ENCODE data around the gene MKRN2.

MKRN2 gene

DNA sequence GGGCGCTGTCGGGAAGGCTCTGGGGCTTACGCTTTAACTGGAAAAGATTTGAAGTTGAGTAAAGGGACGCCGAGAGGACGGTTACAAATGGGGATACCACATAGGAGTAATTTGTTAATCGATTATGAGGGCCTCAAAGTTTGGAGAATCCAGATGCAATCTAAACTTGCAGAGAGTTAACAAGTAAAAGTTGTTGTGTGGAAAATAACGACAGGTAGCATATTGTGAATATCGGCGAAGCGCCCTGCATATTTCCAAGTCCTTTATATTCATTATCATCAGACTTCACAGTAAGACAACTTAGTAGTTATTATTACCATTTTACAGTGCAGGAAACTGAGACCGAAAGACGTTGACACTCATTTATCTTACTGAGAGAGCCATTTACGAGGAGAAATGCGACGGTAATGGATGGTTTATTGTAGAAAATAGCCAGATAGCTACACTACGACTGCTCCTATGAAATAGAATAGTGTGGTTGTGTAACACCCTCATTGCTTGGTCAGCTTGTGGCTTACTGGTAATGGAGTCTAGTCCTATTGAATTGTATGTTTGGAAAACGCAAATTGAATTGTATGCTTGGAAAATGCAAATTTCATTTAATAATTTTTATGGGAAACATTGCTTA, 700 bp downstream of the MKRN2 start:
- DNase-seq = no peak

DNA sequence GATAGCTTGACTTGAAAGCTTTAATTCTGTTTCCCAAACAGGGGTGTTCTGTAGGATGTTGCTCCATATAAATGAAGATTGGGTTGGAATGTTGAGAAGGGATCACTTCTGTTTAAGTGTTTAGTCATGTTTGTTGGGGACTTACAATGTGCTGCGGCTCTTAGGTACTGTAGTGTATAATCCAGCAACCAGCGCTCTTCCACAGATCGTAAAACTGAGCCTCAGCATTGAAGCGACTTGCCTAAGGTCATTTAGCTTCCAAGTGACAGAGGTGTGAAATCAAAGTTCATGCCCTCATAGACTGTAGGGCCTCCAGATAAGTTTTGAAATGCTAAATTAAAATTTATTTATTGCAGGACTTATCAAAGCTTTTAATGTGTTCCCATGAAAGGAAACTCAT, 1.8 kb downstream of the MKRN2 start:
- DNase-seq = no peak

DNA sequence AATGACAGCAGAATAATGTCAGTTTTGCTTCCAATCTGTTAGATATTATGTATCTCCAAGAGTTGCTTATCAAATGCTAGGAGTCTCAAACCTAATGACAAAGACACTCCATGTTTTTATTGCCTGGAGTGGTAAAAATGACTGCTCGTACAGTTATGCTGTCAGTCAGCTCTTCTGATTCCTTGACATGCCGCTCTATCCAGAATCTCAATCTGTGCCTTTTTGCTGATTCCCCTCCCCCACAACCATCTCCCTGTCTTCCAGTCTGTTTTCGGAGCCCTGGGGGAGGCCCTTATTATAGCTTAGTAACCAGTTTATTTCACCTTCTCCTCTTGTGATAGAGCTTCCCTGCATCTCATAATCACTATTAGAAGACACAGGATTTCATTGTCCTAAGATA, 2.6 kb downstream of the MKRN2 start:
- no peak for DNase-seq

DNA sequence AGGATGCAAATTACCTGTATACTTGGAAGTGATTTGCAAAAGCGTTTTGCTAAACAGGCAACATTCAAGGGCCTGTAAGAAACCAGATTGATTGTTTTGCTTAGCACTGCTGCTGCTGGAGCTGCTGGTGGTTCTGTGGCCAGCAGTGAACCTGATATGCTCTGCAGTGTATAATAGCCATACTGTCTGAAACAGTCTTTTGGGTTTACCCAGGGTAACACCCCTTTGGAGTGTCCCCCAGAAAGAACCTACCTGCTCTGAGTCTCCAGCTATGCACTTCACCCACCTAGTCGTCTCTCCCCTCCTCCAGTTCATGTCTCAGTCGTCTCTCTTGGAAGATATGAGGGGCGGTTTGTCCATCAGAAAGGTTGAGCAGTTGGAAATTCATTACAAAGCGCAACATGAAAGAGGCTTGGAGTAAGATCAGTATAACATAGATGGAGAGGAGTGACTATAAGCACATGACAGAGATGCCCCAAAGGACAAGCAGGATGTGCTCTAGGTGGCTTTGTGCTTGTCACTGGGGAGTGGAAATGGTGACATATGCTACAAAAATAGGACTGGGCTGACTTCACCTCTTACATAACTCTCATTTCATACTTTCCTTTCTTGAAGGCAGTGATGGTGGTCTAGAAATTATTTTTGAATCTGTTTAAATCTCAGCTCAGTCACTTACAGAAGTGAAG, 3.8 kb downstream of the MKRN2 start:
- DNase-seq = no peak

DNA sequence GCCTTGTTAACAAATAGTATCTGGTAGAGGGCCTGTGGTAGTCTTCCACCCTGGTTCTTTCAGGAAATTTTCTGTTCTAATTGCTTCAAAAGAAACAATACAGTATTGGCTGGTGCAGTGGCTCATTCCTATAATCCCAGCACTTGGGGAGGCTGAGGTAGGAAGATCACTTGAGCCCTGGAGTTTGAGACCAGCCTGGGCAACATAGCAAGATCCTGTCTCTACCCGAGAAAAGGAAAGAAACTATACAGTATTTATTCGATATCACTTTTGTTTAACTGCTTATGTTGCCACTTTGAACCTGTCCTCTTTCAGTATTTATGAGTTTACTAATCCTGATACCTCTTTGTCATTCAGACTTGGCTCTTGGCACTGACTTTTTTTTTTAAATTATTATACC, 4.5 kb downstream of the MKRN2 start:
- DNase-seq = no peak

DNA sequence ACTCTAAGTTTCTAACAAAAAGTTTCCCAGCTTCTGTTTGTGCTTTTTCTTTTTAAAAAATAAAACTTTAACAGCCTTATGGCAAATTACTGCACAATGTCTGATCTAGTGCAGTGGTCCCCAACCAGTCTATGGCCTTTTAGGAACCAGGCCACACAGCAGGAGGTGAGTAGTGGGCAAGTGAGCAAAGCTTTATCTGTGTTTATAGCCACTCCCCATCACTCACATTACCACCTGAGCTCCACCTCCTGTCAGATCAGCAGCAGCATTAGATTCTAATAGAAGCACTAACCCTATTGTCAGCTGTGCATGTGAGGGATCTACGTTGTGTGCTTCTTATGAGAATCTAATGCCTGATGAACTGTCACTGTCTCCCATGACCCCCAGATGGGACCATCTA, 5.6 kb downstream of the MKRN2 start:
- no peak for DNase-seq

DNA sequence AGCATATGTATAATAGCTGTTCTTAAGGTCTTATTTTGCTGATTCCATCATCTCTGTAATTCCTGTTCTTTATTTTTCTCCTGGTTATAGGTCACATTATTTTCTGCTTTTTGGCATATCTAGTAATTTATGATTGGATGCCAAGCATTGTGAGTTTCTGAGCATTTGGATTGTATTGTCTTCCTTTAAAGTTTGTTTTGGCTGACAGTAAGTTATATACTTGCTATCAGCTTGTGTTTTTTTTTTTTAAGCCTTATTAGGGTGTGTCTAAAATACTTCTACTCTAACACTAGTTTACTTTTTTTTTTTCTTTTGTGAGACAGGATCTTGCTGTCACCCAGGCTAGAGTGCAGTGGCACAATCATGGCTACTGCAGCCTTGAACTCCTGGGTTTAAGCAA, 10.1 kb downstream of the MKRN2 start:
- no peak for DNase-seq

DNA sequence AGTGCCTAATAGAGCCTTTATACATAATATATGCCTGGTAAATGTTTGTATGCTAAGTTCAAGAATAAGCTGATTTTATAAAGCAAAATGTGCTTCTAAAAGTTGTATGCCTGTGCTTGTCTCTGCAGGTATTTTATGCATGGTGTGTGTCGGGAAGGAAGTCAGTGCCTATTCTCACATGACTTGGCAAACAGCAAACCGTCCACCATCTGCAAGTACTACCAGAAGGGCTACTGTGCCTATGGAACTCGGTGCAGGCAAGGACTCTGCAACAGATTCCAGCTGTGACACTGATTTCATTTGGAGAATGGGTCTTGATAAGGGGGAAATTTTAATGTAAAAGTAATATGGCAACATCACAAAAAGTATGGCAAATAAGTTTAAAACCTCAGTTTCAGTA, 11.9 kb downstream of the MKRN2 start:
- no peak for DNase-seq

DNA sequence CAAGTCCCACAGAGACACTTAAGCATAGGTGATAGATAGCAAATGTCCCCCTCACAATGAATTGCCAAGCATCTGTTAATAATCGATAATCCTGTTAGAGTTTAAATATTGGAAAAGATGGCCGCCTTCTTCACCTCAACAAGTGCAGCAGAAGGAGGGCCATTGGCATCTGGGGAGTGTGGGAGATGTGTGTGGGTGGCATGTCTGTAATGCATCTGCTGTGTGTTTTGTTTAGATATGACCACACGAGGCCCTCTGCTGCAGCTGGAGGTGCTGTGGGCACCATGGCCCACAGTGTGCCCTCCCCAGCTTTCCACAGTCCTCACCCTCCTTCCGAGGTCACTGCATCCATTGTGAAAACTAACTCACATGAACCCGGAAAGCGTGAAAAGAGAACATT, 12.9 kb downstream of the MKRN2 start:
- DNase-seq = no peak

DNA sequence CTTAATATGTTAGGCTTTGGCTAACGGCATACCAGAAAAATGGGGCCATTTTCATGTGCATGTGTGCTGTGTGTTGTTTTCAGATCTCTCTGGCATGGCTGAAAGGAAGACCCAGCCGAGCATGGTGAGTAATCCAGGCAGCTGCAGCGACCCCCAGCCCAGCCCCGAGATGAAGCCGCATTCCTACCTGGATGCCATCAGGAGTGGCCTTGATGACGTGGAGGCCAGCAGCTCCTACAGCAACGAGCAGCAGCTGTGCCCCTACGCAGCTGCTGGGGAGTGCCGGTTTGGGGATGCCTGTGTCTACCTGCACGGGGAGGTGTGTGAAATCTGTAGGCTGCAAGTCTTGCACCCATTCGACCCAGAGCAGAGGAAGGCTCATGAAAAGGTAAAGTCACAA, 15.1 kb downstream of the MKRN2 start:
- DNase-seq = no peak

DNA sequence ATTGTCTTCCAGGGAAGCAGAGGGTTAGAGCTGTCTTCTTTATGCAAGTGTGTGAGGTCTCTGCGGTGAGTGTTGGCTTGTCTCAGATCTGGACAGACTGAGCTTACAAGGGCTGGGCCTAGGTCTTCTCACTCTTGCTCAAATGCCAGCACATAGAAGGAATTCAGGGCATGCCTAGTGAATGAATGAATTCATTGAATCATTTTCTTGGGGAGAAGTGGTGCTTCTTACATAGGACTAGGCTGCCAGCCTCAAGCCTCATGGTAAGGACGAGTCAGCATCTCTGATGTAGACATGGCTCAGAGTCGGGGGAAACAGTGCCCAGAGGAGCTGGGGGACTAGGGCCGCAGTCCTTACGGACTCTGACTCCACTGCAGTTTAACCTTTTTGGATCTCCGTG, 17.2 kb downstream of the MKRN2 start:
- no peak for DNase-seq

DNA sequence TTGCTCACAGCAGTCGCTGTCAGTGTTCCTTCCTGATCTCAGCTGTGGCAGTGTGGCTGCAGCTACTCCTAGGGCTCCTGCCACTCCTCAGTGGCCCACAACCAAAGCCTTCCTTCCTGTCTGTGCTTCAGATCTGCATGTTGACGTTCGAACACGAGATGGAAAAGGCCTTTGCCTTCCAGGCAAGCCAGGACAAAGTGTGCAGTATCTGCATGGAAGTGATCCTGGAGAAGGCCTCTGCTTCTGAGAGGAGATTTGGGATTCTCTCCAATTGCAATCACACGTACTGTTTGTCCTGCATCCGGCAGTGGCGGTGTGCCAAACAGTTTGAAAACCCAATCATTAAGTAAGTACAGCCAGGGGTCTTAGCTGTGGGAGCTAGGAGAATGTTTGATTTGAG, 17.8 kb downstream of the MKRN2 start:
- no peak for DNase-seq

DNA sequence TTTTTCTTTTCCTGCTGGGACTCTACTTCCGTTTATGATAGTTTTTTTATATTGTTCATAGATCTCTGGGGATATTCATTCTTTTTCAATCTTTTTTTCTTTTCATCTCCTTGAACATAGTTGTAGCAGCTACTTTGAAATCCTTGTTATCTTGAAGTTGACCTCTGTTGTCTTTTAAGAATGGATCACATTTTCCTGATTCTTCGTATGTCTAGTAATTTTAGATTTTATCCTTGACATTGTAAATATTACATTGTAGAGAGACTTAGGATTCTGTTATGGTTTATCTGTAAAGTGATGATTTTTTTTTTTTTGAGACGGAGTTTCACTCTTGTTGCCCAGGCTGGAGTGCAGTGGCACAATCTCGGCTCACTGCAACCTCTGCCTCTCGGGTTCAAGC, 20.5 kb downstream of the MKRN2 start:
- DNase-seq = no peak

DNA sequence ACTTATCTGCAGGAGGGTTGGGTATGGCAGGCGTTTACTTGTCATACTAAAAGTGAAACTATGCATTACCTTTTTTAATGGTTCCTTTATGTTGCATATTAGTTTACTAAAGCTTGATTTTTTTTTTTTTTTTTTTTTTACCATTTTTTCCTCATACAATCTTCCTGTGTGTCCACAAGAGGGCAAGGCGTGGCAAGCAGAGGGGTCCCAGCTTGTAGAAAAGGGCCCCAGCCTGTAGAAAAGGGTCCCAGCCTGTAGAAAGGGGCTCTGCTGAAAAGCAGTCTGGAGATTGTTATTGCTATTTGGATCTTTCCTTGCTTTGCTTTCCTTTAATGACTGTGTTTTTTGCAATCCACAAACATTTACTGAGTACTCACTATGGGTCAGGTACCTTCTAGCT, 21.9 kb downstream of the MKRN2 start:
- DNase-seq = no peak

DNA sequence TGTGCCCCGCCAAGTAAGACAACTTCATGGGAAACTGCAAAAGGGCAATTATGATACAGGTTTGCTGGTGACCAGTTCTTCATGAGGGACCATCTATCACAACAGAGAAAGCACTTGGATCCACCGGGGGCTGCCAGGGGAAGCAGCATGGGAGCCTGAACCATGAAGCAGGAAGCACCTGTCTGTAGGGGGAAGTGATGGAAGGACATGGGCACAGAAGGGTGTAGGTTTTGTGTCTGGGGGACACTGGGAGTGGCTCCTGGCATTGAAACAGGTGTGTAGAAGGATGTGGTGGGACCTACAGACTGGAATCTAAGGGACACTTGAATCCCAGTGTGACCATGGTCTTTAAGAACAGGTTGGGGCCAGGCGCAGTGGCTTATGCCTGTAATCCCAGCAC, 22.6 kb downstream of the MKRN2 start:
- DNase-seq = no peak

DNA sequence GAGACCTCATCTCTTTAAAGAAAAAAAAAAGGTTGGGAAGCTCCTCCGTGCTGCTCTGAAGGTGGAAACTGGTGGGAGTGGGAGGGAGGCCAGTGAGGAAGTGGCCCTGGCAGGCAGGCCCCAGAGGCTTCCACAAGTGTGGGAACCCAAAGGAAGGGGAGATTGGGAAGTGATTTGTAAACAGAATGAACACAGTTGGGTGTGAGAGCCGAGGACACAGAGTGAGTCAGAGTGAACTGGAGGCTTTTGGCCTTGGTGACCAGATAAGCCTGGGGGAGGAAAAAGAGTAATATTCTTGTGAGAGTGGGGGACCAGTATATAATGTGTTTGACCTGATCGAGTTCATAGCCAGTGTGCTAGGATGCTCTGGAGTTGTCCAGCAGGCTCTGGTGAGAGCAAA, 23.0 kb downstream of the MKRN2 start:
- DNase-seq = no peak

DNA sequence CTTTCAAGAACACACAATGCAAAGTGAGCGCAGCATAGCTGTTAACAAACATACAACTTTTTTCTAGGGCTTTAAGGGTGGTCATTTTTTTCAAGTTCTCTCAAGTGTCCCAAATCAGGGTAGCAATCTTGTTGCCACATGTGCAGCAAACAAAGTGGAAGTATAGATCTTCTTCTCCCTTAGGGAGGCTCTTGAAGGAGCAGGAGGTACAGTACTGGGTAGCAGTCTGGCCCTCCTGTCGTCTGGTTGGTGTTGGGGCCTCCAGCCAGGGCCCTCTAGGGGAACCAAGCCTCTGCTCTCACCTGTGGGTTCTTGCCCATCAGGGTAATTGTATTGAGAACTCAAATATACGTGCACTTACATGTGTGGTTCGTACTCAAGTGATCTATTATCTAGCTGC, 25.8 kb downstream of the MKRN2 start:
- no peak for DNase-seq

DNA sequence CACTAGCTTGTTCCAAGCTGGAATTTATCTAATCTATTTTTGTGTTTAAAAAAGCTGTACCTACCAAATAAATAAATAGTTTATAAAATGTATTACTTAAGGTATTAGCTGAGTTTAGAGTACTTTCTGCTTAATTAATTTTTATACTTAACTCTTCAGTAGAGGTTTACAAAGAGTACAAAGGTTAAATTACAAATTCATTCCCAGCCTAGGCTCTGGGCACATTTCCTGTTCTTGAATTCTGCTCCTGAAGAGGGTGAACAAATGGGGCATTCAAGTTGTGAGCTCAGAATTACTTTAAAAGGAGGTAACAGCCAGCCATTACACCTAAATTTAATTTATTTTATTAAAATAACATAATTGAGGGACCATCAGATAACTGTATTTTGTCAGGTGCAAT, 26.4 kb downstream of the MKRN2 start:
- no peak for DNase-seq

DNA sequence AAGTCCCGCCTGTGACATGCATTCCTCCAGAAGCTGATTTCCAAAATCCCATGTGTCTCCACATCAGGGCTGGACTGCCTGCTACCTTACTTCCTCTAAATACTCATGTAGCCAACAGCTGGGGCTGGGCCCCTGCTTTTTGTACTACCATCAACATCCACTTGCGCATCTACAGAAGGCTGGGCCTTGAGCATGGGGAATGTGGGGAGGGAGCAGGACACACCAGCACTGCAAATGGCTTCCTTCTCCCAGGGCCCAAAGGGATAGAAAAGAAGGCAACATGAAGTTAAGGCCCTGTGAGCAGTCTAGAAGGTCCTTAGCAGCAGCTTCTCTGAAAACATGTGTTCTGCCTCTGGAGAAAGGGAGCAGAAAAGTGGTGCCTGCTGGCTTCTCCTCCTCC, 27.2 kb downstream of the MKRN2 start:
- no peak for DNase-seq

DNA sequence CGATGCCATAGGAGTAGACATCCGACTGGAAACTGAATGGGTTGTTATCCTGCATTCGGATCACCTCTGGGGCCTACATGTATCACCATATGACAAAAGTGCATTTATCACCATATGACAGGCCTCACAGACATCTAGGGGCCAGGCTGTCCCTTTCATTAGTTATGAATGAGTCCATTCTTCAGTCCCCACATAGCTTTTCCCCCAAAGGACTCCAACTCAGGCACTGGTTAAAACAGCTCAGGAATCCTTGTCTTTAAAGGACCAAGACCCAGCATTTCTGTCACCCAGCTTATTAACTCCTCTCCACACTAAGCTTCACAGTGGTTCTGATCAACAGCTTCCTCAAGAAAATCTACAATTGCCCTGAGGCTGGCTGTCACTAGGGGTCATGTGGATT, 28.3 kb downstream of the MKRN2 start:
- DNase-seq = no peak

DNA sequence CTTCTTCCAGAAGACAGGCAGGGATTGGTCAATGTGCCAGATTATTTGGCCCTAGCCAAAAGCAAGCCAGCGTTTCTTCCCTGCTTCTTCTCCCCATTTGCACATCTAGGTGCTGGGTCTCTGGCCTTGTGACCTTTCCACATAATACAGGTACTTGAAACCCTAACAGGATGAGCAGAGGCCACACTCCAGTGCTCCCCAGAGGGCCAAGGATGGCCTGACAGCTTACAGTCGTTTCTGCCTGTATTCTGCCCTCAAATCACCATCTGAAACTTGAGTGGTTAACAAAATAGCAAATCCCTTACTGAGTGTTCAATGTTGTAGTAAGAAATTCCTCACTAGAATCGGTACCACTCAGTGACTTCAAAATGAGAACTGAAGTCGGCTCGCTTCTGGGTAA, 29.1 kb downstream of the MKRN2 start:
- no peak for DNase-seq

DNA sequence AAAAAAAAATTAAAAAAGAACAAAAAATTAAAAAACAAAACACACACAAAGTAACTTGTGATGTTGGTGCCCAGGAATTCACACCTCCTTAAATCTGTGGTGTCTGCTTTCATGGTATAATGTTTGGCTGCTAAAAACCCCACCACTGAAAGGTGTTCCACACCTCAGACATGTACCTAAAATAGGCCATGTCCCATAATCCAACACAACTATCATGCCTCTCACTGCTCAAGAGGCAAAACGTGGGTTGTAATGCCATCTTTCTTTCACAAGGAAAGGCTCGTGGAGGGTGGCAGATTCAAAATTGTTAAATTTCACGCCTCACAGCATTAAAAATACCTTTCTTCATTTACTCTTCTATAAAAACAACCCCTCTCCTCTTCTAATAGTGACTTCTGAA, 29.5 kb downstream of the MKRN2 start:
- DNase-seq = no peak

DNA sequence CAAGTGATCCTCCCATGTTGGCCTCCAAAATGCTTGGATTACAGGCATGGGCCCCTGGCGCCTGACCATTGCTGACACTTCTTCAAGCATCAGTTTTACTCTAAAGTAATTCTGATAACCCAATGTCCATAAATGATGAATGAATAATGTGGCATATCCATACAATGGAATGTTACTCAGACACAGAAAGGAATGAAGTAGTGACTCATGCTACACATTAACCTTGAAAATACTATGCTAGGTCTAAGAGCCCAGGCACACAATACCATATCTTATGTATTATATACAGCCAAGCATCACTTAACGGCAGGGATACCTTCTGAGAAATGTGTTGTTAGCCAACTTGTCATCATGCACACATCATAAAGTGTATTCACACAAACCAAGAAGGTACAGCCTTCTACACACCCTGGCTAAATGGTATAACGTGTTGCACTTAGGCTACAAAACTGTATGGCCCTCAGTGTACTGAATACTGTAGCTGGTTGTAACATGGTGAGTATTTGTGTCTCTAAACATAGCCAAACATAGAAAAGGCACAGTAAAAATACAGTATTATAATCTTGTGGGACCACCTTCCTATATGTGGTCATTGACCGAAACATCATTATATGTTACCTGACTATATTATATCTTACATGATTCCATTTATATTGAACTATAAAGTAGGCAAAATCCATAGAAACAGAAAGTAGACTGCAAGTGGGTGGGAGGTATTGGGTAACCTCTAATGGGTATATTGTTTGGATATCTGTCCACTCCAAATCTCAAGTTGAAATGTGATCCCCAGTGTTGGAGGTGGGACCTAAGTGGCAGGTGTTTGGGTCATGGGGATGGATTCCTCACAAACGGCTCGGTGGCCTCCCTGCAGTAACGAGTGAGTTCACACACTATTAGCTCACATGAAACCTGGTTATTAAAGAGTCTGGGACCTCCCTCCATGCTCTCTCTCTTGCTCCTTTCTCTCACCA, 31.4 kb downstream of the MKRN2 start:
- peak; percentile 38 for DNase-seq

DNA sequence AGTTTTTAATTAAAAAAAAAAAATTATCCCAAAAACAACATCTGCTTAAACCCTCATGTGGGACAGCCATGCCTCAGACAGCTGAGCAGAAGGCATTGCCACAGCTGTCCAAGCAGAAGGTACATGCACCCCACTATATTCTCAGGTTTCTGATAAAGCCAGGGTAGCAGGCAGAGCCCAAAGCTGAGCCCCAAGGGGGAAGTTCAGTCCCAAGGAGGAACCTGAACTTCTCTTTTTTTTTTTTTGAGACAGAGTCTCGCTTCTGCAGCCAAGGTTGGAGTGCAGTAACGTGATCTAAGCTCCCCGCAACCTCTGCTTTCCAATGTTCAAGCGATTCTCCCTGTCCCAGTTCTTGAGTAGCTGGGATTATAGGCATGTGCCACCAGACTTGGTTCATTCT, 33.2 kb downstream of the MKRN2 start:
- DNase-seq = no peak

All from NCI-H748 treated with DMSO at 0.1 percent for 48 hours (cell line).